HepG2 (cell line): Measurements from ENCODE around the gene LCMT2. TPM values are rescaled to one million over a fixed set of nuclear protein-coding genes. Genes with fewer than 3 reads are reported as not detected.

Experiments used
- ATAC-seq: fragments of 200-7000 bp; cut with Tn5 transposase; 3 replicates; pipeline ENCODE4 v1.9.1; 2020; ENCODE audit warnings: mild to moderate bottlenecking, moderate library complexity
- BruUV-seq: library from RNA; stranded (reverse); fragments of 400-500 nt; replicated peaks from 2 replicates; lab custom pipeline; 2021; lab: Mats Ljungman, UMichigan
- CTCF ChIA-PET: fragments of 300-600 bp; formaldehyde crosslinking; extraction: SDS; loops from one replicate; lab custom pipeline; 2021; ENCODE audit warnings: low total read pairs, inconsistent platforms, low intra/inter-chr PET ratio; lab: Yijun Ruan, JAX
- POLR2A ChIA-PET: fragments of 350-600 bp; sonication (Branson Sonifier 250); formaldehyde crosslinking; loops from one replicate; lab custom pipeline; 2020; ENCODE audit warnings: antibody characterized with exemption, inconsistent platforms; lab: Yijun Ruan, JAX
- DNase-seq: peaks from one replicate; pipeline ENCODE4 v3.0.0-alpha.2; 2015; ENCODE audit warnings: low spot score
- FAIRE-seq: peaks from 3 replicates; lab custom pipeline; 2011; peaks lifted over from hg19 to GRCh38; lab: Jason Lieb, UNC
- H2AFZ ChIP-seq: one replicate; pipeline ENCODE4 v1.6.1; 2011; ENCODE audit warnings: low read length, inconsistent platforms
- H3K27ac ChIP-seq: fragments of 300-600 bp; 3 replicates; pipeline ENCODE4 v1.8.0; 2011; ENCODE audit warnings: mixed run types, mild to moderate bottlenecking, mixed read lengths, low read length, inconsistent platforms; ENCODE audit not compliant: insufficient read depth; ENCODE audit errors: extremely low read length
- H3K27me3 ChIP-seq, 2 experiments: fragments of 200-600 bp in 1 of 2; 2 replicates in 1 of 2; 3 replicates in 1 of 2; pipeline versions ENCODE4 v1.6.0 to v1.8.0; 2011; ENCODE audit warnings: low read length in 2 of 2, mild to moderate bottlenecking in 2 of 2, moderate library complexity in 2 of 2, inconsistent platforms in 1 of 2; ENCODE audit not compliant: insufficient read depth in 2 of 2, control insufficient read depth in 1 of 2
- H3K36me3 ChIP-seq, 2 experiments: fragments of 200-600 bp in 1 of 2; replicated peaks in 1 of 2; 2 replicates in 1 of 2; 3 replicates in 1 of 2; pipeline versions ENCODE4 v1.5.1 to v1.8.0; 2011; ENCODE audit warnings: low read length in 2 of 2, inconsistent platforms in 1 of 2; ENCODE audit not compliant: insufficient read depth in 2 of 2, control insufficient read depth in 1 of 2
- H3K4me1 ChIP-seq: 2 replicates; pipeline ENCODE4 v1.5.1; 2012; ENCODE audit warnings: low read length, inconsistent platforms; ENCODE audit not compliant: insufficient read depth
- H3K4me2 ChIP-seq: 2 replicates; pipeline ENCODE4 v1.6.0; 2011; ENCODE audit warnings: low read depth, low read length, inconsistent platforms
- H3K4me3 ChIP-seq, 3 experiments: fragments of 200-600 bp in 1 of 3; sonication (generic), shearing (Covaris generic) in 1 of 3; replicated peaks in 1 of 3; 2 replicates each; pipeline ENCODE4 v1.5.1; 2011 to 2016; ENCODE audit warnings: low read length in 3 of 3, inconsistent platforms in 2 of 3, low read depth in 2 of 3, mild to moderate bottlenecking in 2 of 3, control low read depth in 1 of 3, mixed read lengths in 1 of 3; ENCODE audit not compliant: insufficient read depth in 1 of 3
- H3K79me2 ChIP-seq: one replicate; pipeline ENCODE4 v1.6.1; 2011; ENCODE audit warnings: low read length, inconsistent platforms; ENCODE audit not compliant: insufficient read depth
- H3K9ac ChIP-seq: 2 replicates; pipeline ENCODE4 v1.6.0; 2011; ENCODE audit warnings: mild to moderate bottlenecking, low read depth, low read length, inconsistent platforms; ENCODE audit not compliant: insufficient read depth
- H3K9me3 ChIP-seq: 2 replicates; pipeline ENCODE4 v1.5.1; 2012; ENCODE audit warnings: mild to moderate bottlenecking, low read length
- H4K20me1 ChIP-seq: 2 replicates; pipeline ENCODE4 v1.6.0; 2011; ENCODE audit warnings: inconsistent platforms, mild to moderate bottlenecking, low read length, moderate library complexity; ENCODE audit not compliant: insufficient read depth
- FOXO1 ChIP-seq: sonication (generic); formaldehyde crosslinking; IDR thresholded peaks from 2 replicates; pipeline ENCODE4 v1.4.0; 2020; ENCODE audit warnings: missing genetic modification reagents
- HNRNPL ChIP-seq: fragments of 200-400 bp; formaldehyde crosslinking; IDR thresholded peaks from 2 replicates; pipeline ENCODE4 v1.6.1; 2017; ENCODE audit warnings: mild to moderate bottlenecking, low read depth, low read length
- IRF2 ChIP-seq: IDR thresholded peaks from 2 replicates; pipeline ENCODE4 v1.6.1; 2018; ENCODE audit warnings: missing genetic modification reagents, missing compliant biosample characterization
- KDM2A ChIP-seq: sonication (generic); formaldehyde crosslinking; IDR thresholded peaks from 2 replicates; pipeline ENCODE4 v1.4.0; 2020; ENCODE audit warnings: low read depth, missing genetic modification reagents, borderline replicate concordance
- MNT ChIP-seq: fragments of 450-650 bp; IDR thresholded peaks from 2 replicates; pipeline ENCODE4 v1.6.1; 2016
- POGK ChIP-seq: sonication (generic); formaldehyde crosslinking; conservative IDR thresholded peaks from 2 replicates; pipeline ENCODE4 v1.8.0; 2022; ENCODE audit warnings: mild to moderate bottlenecking, moderate library complexity, missing genetic modification reagents
- PPARG ChIP-seq: conservative IDR thresholded peaks from 2 replicates; pipeline ENCODE4 v1.6.1; 2016; ENCODE audit warnings: missing biosample characterization, missing genetic modification reagents
- SMYD3 ChIP-seq: sonication (generic); formaldehyde crosslinking; IDR thresholded peaks from 2 replicates; pipeline ENCODE4 v1.8.1; 2023; ENCODE audit warnings: mild to moderate bottlenecking, missing genetic modification reagents
- TARDBP ChIP-seq: sonication (generic); formaldehyde crosslinking; IDR thresholded peaks from 2 replicates; pipeline ENCODE4 v1.8.0; 2022; ENCODE audit warnings: mild to moderate bottlenecking, missing genetic modification reagents
- TMF1 ChIP-seq: sonication (generic); formaldehyde crosslinking; IDR thresholded peaks from 2 replicates; pipeline ENCODE4 v1.8.1; 2022; ENCODE audit warnings: low read depth, missing genetic modification reagents
- ZNF12 ChIP-seq: sonication (generic); formaldehyde crosslinking; IDR thresholded peaks from 2 replicates; pipeline ENCODE4 v1.5.0; 2020; ENCODE audit warnings: missing genetic modification reagents
- ZNF296 ChIP-seq: sonication (generic); formaldehyde crosslinking; conservative IDR thresholded peaks from 2 replicates; pipeline ENCODE4 v1.5.0; 2020; ENCODE audit warnings: mild to moderate bottlenecking, missing genetic modification reagents
- ZNF354B ChIP-seq: sonication (generic); formaldehyde crosslinking; IDR thresholded peaks from 2 replicates; pipeline ENCODE4 v1.8.0; 2022; ENCODE audit warnings: mild to moderate bottlenecking, missing genetic modification reagents
- ZNF788 ChIP-seq: sonication (generic); formaldehyde crosslinking; IDR thresholded peaks from 2 replicates; pipeline ENCODE4 v1.5.0; 2020; ENCODE audit warnings: mild to moderate bottlenecking, missing genetic modification reagents, borderline replicate concordance
- WGBS: methylation state at CpG from one replicate; pipeline ENCODE4 v1.1.6; 2017; ENCODE audit warnings: low lambda C conversion rate; 5-methylcytosine and 5-hydroxymethylcytosine counted together
- in situ Hi-C: cut with HindIII; loops from 2 replicates; pipeline ENCODE4 v1.10.0; 2017; ENCODE audit warnings: low pct_unique_long_range_greater_than_20kb; ENCODE audit not compliant: extremely low pct_ligation_motif_present
- intact Hi-C: fragments of 100-400 bp; cut with micrococcal nuclease; formaldehyde crosslinking; loops from one replicate; pipeline ENCODE4 v1.10.0; 2022; ENCODE audit not compliant: unreplicated experiment
- polyA plus RNA-seq, 8 experiments: library from polyadenylated mRNA; depleted of rRNA in 3 of 8; stranded (reverse) in 7 of 8; unstranded in 1 of 8; fragments of >200 nt; fragmentation: Illumina TruSeq in 4 of 8; extraction: Trizol in 4 of 8; gene quantifications; 2 replicates each; pipeline versions ENCODE4 v1.2.1 to v1.2.3, GENCODE V29; 2011 to 2016; ENCODE audit warnings: low read depth in 4 of 8, missing spikeins in 1 of 8, mixed read lengths in 1 of 8; ENCODE audit not compliant: insufficient read depth in 1 of 8
- total RNA-seq, 5 experiments: library from RNA; depleted of rRNA; stranded (reverse); fragments of >200 nt; fragmentation: Illumina TruSeq; extraction: Trizol; gene quantifications; 2 replicates each; pipeline ENCODE4 v1.2.3, GENCODE V29; 2016; ENCODE audit warnings: low read depth in 1 of 5

The LCMT2 gene
- total and polyA plus RNA-seq, 2 of the 13 experiments (the other 11 are each of a cell fraction or from before 2014, with no cell fraction given): 6.9 to 9.1 TPM

- TF ChIP-seq POGK (CRISPR knock-in tag) (no peak), PPARG (no peak), SMYD3 (no peak), TARDBP (no peak), HNRNPL (no peak), KDM2A (CRISPR knock-in tag) (no peak), ZNF354B (no peak), ZNF296 (CRISPR knock-in tag) (no peak), MNT (no peak), TMF1 (no peak), ZNF12 (CRISPR knock-in tag) (no peak), IRF2 (CRISPR knock-in tag) (no peak), ZNF788 (no peak), FOXO1 (CRISPR knock-in tag) (no peak)
- Histone ChIP-seq H3K27me3 (peaks cover 1 to 28% of the 10 kb centered on the region in 2 experiments; a peak in 4 of 5 replicates), H3K4me1 (peaks cover 13% of the 10 kb centered on the region), H3K27ac (no peak overlapping the region), H3K9ac (no peak overlapping the region), H3K4me2 (no peak overlapping the region), H3K36me3 (no peaks in the 10 kb centered on the region), H3K4me3 (no peak overlapping the region), H4K20me1 (no peaks in the 10 kb centered on the region), H3K9me3 (no peaks in the 10 kb centered on the region), H2AFZ (no peak overlapping the region), H3K79me2 (no peaks in the 10 kb centered on the region)
- ChIA-PET CTCF (interaction anchor here (1.1 to 3.0 kb wide), 5 partner anchors 49 to 101 kb away, joined by 3 to 45 read pairs (median 11); partner anchors contain the start of gene CCNDBP1), POLR2A (no interaction called here)
- in situ Hi-C loops (loop anchor here (10.0 kb wide), 1 partner anchor 51 kb away; no protein-coding TSS in a partner anchor), intact Hi-C loops (no loop called here)
- BruUV-seq: no TSS peak
- 20% methylated on average over 1 of the region's 7 CpGs for WGBS
- FAIRE-seq (no peak), ATAC-seq (peak; percentile 46), DNase-seq (no peak)
Observed at GRCh38 chr15:43286074-43286473, 44.3 kb downstream of the LCMT2 start.
